Omental fat pad (tissue), 4 donors: ENCODE results near the gene HAPLN3. TPM values are rescaled to one million over a fixed set of nuclear protein-coding genes. Genes with fewer than 3 reads are reported as not detected.

ENCODE experiments used
- ATAC-seq: fragments of 150-250 bp; one replicate; pipeline ENCODE4 v1.9.1; 2016; ENCODE audit warnings: mild to moderate bottlenecking, moderate library complexity; ENCODE audit not compliant: low FRiP score
- DNase-seq: peaks from one replicate; pipeline ENCODE4 v3.0.0-alpha.2; 2019; ENCODE audit warnings: low spot score
- CTCF ChIP-seq, 3 donors: fragments of 450-650 bp; IDR thresholded peaks; one replicate each; pipeline ENCODE4 v1.5.1; 2016 to 2017; ENCODE audit warnings: antibody characterized with exemption in 3 of 3, mild to moderate bottlenecking in 3 of 3, moderate library complexity in 2 of 3
- total RNA-seq, 4 donors: library from RNA; depleted of rRNA; stranded (reverse); fragments of >200 nt; gene quantifications; one replicate each; pipeline ENCODE4 v1.1.0, GENCODE V29; 2016

HAPLN3 gene
- total RNA-seq, 4 donors from 2014 or later: 7.2 to 56.2 (median 31.0) TPM

DNA sequence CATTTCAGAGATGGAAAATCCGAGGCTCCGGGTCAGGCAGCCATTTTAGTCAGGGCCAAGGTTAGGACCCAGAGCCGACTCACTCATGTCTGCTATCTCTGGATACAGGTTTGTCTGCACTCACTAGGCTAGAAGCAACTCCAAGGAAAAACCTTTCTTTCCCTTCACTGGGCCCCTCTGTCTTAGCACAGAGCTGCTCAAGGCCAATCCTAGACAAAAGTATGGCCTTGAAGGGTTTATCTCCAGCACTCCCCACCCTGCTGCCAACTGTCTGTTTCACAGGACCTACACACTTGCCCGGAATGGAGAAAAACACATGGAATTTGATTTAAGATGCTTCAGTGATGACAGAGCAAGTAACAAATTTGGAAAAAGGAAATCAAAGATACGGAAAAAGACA, 66.6 kb downstream of the HAPLN3 start:
- TF ChIP-seq CTCF (IDR thresholded peaks at IDR 0.05): no peak
- ATAC-seq (no peak), DNase-seq (no peak)

Other genes starting within 250 kb of the HAPLN3 start
- gene ACAN, start 92.1 kb downstream of the HAPLN3 start, total RNA-seq: under 1 TPM in 2 of 4 donors, not detected in 2; 0.06 to 0.12 TPM
- 100 to 1,000 TPM; 341 to 594 (median 450) TPM for gene MFGE8, start 17.8 kb upstream of the HAPLN3 start, total RNA-seq
- gene ABHD2, start 192.9 kb upstream of the HAPLN3 start, total RNA-seq: 100 to 1,000 TPM in 1 of 4 donors, 10 to 100 TPM in 3; 53.3 to 110 (median 68.6) TPM